Astrocyte (in vitro differentiated cells and primary cell): ENCODE results near the gene UPK2.

Experiments used
- CTCF ChIP-seq: IDR thresholded peaks from 2 replicates; pipeline ENCODE4 v1.5.1; 2011; ENCODE audit warnings: low read depth, mild to moderate bottlenecking, inconsistent platforms, low read length, moderate library complexity; ENCODE audit not compliant: insufficient read depth
- EZH2 ChIP-seq: IDR thresholded peaks from 2 replicates; pipeline ENCODE4 v1.6.1; 2012; ENCODE audit warnings: mild to moderate bottlenecking, low read length, inconsistent platforms; ENCODE audit not compliant: insufficient read depth

DNA sequence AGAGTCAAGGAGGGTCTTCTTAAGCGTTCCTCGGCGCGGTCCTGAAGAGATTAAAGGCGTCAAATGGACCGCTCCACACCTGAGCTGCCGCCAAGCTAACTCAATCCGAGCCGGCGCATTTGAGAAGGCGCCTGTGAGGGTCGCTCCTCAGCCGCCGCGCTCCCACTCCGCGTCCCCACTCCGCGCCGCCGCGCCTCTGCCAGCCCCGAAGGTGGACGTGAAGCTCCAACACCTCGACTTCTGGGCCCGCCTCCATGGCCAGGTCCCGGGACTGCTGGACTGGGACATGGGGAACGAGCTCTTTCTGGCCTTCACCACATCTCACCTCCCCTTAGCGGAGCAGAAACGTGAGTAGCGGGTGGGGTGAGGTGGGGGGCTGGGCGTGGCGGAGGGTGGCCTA is 15.5 kb downstream of the UPK2 start, which contains the start of gene FOXR1:
- peak; percentile 34 for TF ChIP-seq EZH2
- no peak for TF ChIP-seq CTCF
